Adrenal gland (tissue), 12 donors: Measurements from ENCODE around the gene SH3BGRL3. TPM values are rescaled to one million over a fixed set of nuclear protein-coding genes. Genes with fewer than 3 reads are reported as not detected.
A peak's percentile ranks its signal among the peaks of the same experiment; 100 is the strongest.

Source experiments
- DNase-seq, 7 donors: peaks; one replicate each; pipeline ENCODE4 v3.0.0-alpha.2; 2019 to 2020
- H3K27ac ChIP-seq, 5 donors: fragments of 200-600 bp; sonication (generic) in 4 of 5; 1 replicate in 3 of 5; 2 replicates in 2 of 5; pipeline versions ENCODE4 v1.5.1 to v1.8.0; 2016 to 2020; ENCODE audit warnings: mild to moderate bottlenecking in 1 of 5
- H3K27me3 ChIP-seq: fragments of 200-600 bp; 2 replicates; pipeline ENCODE4 v1.8.0; 2021
- H3K36me3 ChIP-seq, 2 donors: fragments of 200-600 bp; replicated peaks in 1 of 2; 1 replicate in 1 of 2; 2 replicates in 1 of 2; pipeline versions ENCODE4 v1.5.1 to v1.8.0; 2018 to 2022
- H3K4me1 ChIP-seq, 2 donors: fragments of 200-600 bp; replicated peaks in 1 of 2; 1 replicate in 1 of 2; 2 replicates in 1 of 2; pipeline versions ENCODE4 v1.5.1 to v1.8.0; 2018 to 2021
- H3K4me3 ChIP-seq, 4 donors: fragments of 200-600 bp; sonication (generic) in 3 of 4; one replicate each; pipeline ENCODE4 v1.5.1; 2016 to 2018
- H3K9me3 ChIP-seq, 3 donors: fragments of 200-600 bp; sonication (generic) in 1 of 3; replicated peaks in 1 of 3; 1 replicate in 2 of 3; 2 replicates in 1 of 3; pipeline versions ENCODE4 v1.5.1 to v1.8.0; 2016 to 2021
- POLR2A ChIP-seq, 2 donors: fragments of 450-650 bp; IDR thresholded peaks; one replicate each; pipeline ENCODE4 v1.6.1; 2017; ENCODE audit warnings: antibody characterized with exemption in 2 of 2, mild to moderate bottlenecking in 2 of 2, moderate library complexity in 1 of 2
- WGBS, 4 donors: extraction: QIAGEN DNeasy Blood & Tissue Kit in 2 of 4; methylation state at CpG; one replicate each; pipeline versions ENCODE4 v1.1.5 to v1.1.7; 2013 to 2017; 5-methylcytosine and 5-hydroxymethylcytosine counted together
- intact Hi-C, 2 donors: fragments of 100-400 bp; cut with DNase I; formaldehyde crosslinking; loops; one replicate each; pipeline versions ENCODE4 v1.14.1 to v1.15.0; 2022 to 2023
- polyA plus RNA-seq, 3 donors: library from polyadenylated mRNA; stranded (reverse); fragments of 200-250 nt in 2 of 3; fragments of 350-450 nt in 1 of 3; fragmentation: Illumina TruSeq in 1 of 3; extraction: RNeasy Lipid Tissue Mini Kit (QIAGEN cat#74804) in 1 of 3; gene quantifications; one replicate each; pipeline ENCODE4 v1.2.3, GENCODE V29; 2013 to 2014
- total RNA-seq, 9 donors: library from RNA; depleted of rRNA in 4 of 9; stranded (reverse); fragments of >200 nt in 4 of 9; fragments of 120-200 nt in 1 of 9; fragmentation: NEBNext Ultra II Directional in 1 of 9; extraction: Animal tissue kit (Norgen Biotek cat#: 25700) in 1 of 9; gene quantifications; one replicate each; pipeline versions ENCODE4 v1.1.0 to v1.2.4, GENCODE V29; 2013 to 2023
- TF ChIP-seq, protein P1 (sequence below), 6 experiments: fragments of 450-650 bp in 4 of 6; fragments of 200-600 bp in 2 of 6; sonication (generic) in 1 of 6; IDR thresholded peaks; 1 replicate in 5 of 6; 2 replicates in 1 of 6; pipeline versions ENCODE4 v1.5.1 to v1.8.0; 2016 to 2021; ENCODE audit warnings: antibody characterized with exemption in 6 of 6, mild to moderate bottlenecking in 2 of 6, moderate library complexity in 1 of 6
- donor health status: healthy with polysubstance abuse.
- donor health status: Bipolar disorder and iron deficiency.
- donor health status: DM: yes; HTN: yes; CAD: no.
- donor health status: DM: no; HTN: no; CAD: no.
- donor health status: DM: no; HTN: no; CAD: no.
- donor health status: DM: yes; HTN: yes; CAD: no.

SH3BGRL3 gene
- total and polyA plus RNA-seq, 12 donors = 21.0 to 350 (median 92.8) TPM

DNA sequence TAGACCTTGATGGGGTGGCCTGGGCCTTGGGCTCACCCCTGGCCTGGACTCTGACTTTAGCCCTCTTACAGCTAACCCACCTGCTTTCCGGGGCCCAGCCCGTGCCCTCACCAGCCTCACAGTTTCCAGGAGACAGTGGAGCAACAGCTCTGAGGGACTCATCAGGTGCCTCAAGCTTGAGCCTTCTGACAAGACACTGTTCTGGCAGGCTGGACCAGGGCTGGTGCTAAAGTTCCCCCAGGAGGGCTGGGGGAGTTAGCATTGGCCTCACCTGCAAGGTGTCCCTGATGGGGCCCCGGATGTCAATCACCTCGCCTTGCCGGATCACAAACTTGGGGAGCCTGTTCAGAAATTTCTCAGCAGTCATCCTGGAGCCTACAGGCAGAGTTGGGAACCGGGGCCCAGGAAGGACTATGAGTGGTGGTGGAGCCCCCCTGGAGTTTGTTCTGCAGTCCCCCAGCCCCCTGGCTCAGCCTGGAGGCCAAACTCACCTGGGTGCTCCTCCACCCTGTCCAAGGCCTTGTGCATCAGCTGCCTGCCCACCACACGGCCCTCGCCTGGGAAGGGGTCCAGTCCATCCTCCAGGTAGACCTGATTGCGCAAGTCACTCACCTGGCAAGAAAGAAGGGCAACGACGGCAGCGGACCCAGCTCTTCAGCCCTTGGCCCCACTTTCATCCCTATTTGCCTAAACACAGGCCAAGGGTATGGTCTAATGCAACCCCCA lies 4.1 kb downstream of the SH3BGRL3 start:
- Histone ChIP-seq H3K4me1 (peaks cover 6 to 35% of the 10 kb centered on the region in 2 donors), H3K27ac (peak overlapping the region in 2 of 5 donors; percentile 50 to 67), H3K36me3 (no peaks in the 10 kb centered on the region), H3K9me3 (no peaks in the 10 kb centered on the region), H3K4me3 (no peak overlapping the region), H3K27me3 (no peaks in the 10 kb centered on the region)
- TF ChIP-seq POLR2A (IDR thresholded peaks at IDR 0.05) = no peak
- TF ChIP-seq, protein P1, sequence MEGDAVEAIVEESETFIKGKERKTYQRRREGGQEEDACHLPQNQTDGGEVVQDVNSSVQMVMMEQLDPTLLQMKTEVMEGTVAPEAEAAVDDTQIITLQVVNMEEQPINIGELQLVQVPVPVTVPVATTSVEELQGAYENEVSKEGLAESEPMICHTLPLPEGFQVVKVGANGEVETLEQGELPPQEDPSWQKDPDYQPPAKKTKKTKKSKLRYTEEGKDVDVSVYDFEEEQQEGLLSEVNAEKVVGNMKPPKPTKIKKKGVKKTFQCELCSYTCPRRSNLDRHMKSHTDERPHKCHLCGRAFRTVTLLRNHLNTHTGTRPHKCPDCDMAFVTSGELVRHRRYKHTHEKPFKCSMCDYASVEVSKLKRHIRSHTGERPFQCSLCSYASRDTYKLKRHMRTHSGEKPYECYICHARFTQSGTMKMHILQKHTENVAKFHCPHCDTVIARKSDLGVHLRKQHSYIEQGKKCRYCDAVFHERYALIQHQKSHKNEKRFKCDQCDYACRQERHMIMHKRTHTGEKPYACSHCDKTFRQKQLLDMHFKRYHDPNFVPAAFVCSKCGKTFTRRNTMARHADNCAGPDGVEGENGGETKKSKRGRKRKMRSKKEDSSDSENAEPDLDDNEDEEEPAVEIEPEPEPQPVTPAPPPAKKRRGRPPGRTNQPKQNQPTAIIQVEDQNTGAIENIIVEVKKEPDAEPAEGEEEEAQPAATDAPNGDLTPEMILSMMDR (IDR thresholded peaks at IDR 0.05) = no peak
- WGBS, 4 donors = 82 to 93% (median 89%) methylated on average over 6 to 12 of the region's 12 CpGs
- intact Hi-C loops = loop anchor here in 1 of 2 donors (5.0 kb wide), 1 partner anchor 38 kb away; no protein-coding TSS in a partner anchor
- no peak for DNase-seq

DNA sequence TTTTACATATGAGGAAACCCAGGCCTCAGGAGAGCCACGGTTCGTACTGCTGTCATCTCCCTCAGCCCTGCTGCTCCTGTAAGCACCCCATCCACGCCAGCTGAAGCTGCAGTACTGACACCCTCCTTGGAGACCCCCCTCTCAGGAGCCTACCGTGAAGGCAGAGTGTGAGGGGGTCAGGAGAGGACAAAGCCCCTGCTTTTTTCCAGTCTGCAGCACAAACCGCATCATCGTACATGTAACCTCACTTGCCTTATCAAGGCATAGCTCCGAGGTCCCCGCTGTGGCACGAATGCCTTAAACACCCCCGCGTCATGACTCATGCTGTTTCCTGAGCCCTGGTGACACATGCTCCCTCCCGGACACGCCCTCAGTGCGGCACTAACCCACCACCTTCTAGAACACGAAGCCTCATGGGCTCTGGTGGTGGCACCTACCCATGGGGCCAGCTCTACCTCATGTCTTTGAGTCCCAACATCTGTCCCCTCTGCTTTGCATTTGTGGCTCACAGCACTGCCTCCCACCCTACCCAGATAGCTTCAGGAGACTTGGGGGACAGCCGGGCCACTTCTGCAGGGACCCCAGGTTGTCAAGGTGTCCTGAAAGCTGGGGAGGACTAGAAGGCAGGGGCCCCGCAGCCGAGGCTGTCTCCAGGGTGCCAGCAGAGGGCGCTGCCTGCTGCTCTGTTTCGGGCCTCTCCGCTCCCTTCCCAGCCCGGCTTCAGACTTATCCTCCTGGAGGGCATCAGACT lies 4.9 kb downstream of the SH3BGRL3 start:
- Histone ChIP-seq H3K27me3 (no peaks in the 10 kb centered on the region), H3K36me3 (no peaks in the 10 kb centered on the region), H3K4me1 (peaks cover 0 to 37% of the 10 kb centered on the region in 2 donors), H3K9me3 (no peaks in the 10 kb centered on the region), H3K27ac (peak overlapping the region in 2 of 5 donors; percentile 50 to 67), H3K4me3 (no peak overlapping the region)
- DNase-seq = peak; percentile 81 to 94 (median 92)
- TF ChIP-seq, protein P1 (IDR thresholded peaks at IDR 0.05) = peak; percentile 41 to 65 (median 50)
- no peak for TF ChIP-seq POLR2A (IDR thresholded peaks at IDR 0.05)
- intact Hi-C loops = loop anchor here in 1 of 2 donors (5.0 kb wide), 1 partner anchor 38 kb away; no protein-coding TSS in a partner anchor
- 27 to 40% (median 29%) methylated on average over 14 to 22 of the region's 22 CpGs for WGBS, 4 donors

DNA sequence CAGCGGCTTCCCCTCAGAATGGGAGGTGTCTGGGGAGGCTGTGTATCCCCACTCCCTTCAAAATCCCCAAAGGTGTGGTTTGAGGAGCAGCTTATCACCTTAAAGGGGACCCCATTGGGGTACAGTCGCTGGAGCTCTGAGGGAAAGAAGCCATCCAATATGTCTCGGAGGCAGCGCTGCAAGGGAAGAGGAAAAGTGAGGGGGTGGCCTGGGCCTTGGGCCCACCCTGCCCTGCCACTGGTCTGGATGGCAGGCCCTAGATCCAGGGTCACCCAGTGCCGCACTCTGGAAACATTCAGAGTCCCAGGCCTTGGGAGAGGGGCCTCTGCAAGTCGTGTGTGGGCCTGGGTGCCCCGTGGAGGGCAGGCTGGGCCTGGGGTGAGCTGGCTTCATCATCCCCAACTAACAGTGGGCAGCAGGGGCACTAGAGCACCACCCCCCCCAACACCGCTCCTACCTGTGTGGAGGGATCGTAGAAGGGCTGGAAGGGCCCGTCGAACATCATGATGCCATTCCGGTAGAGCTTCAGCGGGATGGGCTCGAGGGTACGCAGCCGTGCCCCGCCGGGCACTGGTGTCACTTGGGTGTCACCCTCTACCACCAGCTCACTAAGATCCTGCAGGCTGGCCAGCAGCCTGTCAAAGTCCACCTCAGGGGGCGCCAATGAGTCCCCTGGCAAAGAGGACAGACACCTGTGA lies 5.6 kb downstream of the SH3BGRL3 start:
- 84 to 90% (median 86%) methylated on average over 4 to 19 of the region's 19 CpGs for WGBS, 4 donors
- no peak overlapping the region for H3K4me3 ChIP-seq
- H3K27me3 ChIP-seq = no peaks in the 10 kb centered on the region
- H3K36me3 ChIP-seq = no peaks in the 10 kb centered on the region
- H3K27ac ChIP-seq = no peak overlapping the region
- peaks cover 0 to 42% of the 10 kb centered on the region in 2 donors for H3K4me1 ChIP-seq
- TF ChIP-seq POLR2A (IDR thresholded peaks at IDR 0.05) = no peak
- TF ChIP-seq, protein P1 (IDR thresholded peaks at IDR 0.05) = no peak
- peak in 1 of 7 donors; percentile 29 for DNase-seq
- H3K9me3 ChIP-seq = no peaks in the 10 kb centered on the region
- intact Hi-C loops = no loop called here

DNA sequence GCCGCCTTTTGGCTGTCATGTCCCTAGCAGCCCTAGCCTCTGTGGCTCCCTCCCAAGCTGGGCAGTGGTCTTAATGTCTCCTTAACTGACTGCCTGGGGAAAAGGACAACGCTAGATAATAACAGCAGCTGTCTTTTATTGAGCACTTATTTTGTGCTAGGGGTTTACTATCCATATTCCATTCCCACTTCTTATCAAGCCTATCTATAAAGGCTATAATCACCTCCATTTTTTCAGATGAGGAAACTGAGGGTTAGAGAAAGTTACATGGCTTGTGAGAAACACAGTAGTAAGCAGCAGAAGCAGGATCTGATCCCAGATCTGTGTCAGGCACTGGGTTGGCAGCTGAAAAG lies 6.2 kb downstream of the SH3BGRL3 start:
- TF ChIP-seq, protein P1 (IDR thresholded peaks at IDR 0.05) = no peak
- TF ChIP-seq POLR2A (IDR thresholded peaks at IDR 0.05) = no peak
- no peak for DNase-seq
- Histone ChIP-seq H3K9me3 (no peaks in the 10 kb centered on the region), H3K4me3 (no peak overlapping the region), H3K36me3 (no peaks in the 10 kb centered on the region), H3K27me3 (no peaks in the 10 kb centered on the region), H3K4me1 (peaks cover 0 to 39% of the 10 kb centered on the region in 2 donors), H3K27ac (peak overlapping the region in 1 of 5 donors; percentile 62)
- intact Hi-C loops = no loop called here
- 74 to 92% (median 88%) methylated on average over 1 to 2 of the region's 2 CpGs for WGBS, 4 donors
